Nucleus accumbens (tissue), 56 donors: ENCODE results near the gene RAPGEF2.
"Not testable (repeated sequence)": the region's sequence is repeated elsewhere in the genome, so short reads cannot be mapped to it uniquely, and the experiment has no call there.

Experiments
- DNase-seq, 56 donors: peaks; one replicate each; lab custom pipeline; 2025; lab: John Stamatoyannopoulos, UW

Gene RAPGEF2

GRCh38 chr4:159227984-159228383, 125.1 kb downstream of the RAPGEF2 start:
- DNase-seq, result peak in 40 of 56 donors; percentile 3 to 64 (median 28)

- DNase-seq, result no peak
These were observed 126.3 kb downstream of the RAPGEF2 start for GRCh38 chr4:159229164-159229563.

GRCh38 chr4:159232465-159233106, 129.7 kb downstream of the RAPGEF2 start:
- DNase-seq, result no peak

GRCh38 chr4:159235779-159236368, 133.0 kb downstream of the RAPGEF2 start:
- no peak for DNase-seq

- DNase-seq, result no peak
These were observed 135.1 kb downstream of the RAPGEF2 start for GRCh38 chr4:159237975-159238374.

- DNase-seq, result no peak
These were observed 135.8 kb downstream of the RAPGEF2 start for GRCh38 chr4:159238631-159239030.

- DNase-seq, result no peak
These were observed 136.8 kb downstream of the RAPGEF2 start for GRCh38 chr4:159239629-159240028.

GRCh38 chr4:159240046-159240445, 137.2 kb downstream of the RAPGEF2 start:
- no peak for DNase-seq

- DNase-seq, result no peak
These were observed 137.8 kb downstream of the RAPGEF2 start for GRCh38 chr4:159240687-159241086.

- DNase-seq, result no peak
These were observed 139.5 kb downstream of the RAPGEF2 start for GRCh38 chr4:159242427-159242826.

- DNase-seq, result peak in 1 of 56 donors; percentile 31
These were observed 145.7 kb downstream of the RAPGEF2 start for GRCh38 chr4:159248384-159249178.

GRCh38 chr4:159250751-159251325, 148.0 kb downstream of the RAPGEF2 start:
- DNase-seq, result no peak

GRCh38 chr4:159251580-159251979, 148.7 kb downstream of the RAPGEF2 start:
- not testable (repeated sequence) for DNase-seq

- no peak for DNase-seq
These were observed 149.6 kb downstream of the RAPGEF2 start for GRCh38 chr4:159252491-159252890.

GRCh38 chr4:159256037-159256436, 153.2 kb downstream of the RAPGEF2 start:
- DNase-seq, result no peak

- DNase-seq, result no peak
These were observed 156.1 kb downstream of the RAPGEF2 start for GRCh38 chr4:159258889-159259560.

- no peak for DNase-seq
These were observed 161.2 kb downstream of the RAPGEF2 start for GRCh38 chr4:159264057-159264456.

GRCh38 chr4:159266981-159267868, 164.3 kb downstream of the RAPGEF2 start:
- DNase-seq, result peak in 28 of 56 donors; percentile 11 to 71 (median 38)

GRCh38 chr4:159267869-159268285, 165.0 kb downstream of the RAPGEF2 start:
- DNase-seq, result peak in 4 of 56 donors; percentile 15 to 51 (median 30)

- no peak for DNase-seq
These were observed 165.7 kb downstream of the RAPGEF2 start for GRCh38 chr4:159268607-159269006.
